ENCODE data around the gene IREB2.

DNA sequence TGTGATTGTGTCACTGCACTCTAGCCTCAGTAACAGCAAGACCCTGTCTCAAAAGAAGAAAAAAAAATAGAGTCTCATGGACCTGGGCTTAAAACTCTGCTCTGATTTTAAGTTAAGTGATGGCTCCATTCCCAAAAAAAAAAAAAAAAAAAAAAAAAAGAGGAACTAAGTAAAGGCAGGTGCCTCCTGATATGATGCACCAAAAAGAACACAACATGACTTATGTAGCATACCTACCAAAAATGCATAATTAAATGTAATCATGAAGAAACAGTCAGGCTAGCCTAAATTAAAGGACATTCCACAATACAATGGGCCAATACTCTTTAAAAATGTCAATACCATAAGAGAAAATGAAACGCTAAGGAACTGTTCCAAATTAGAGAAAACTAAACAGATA is 5.4 kb upstream of the IREB2 start:
- TF ChIP-seq POLR2A (IDR thresholded peaks at IDR 0.05; ENCODE audit: low read depth, low read length) (no peak), POLR2AphosphoS5 (IDR thresholded peaks at IDR 0.05; ENCODE audit: low read depth, low read length) (no peak), TAF1 (IDR thresholded peaks at IDR 0.05; ENCODE audit: borderline replicate concordance, low read depth, low read length) (no peak)
